CD4-positive, alpha-beta memory T cell (primary cell): ENCODE measurements around the gene IFIH1. TPM values are rescaled to one million over a fixed set of nuclear protein-coding genes. Genes with fewer than 3 reads are reported as not detected.

Source experiments
- CTCF ChIA-PET: fragments of 350-600 bp; sonication (Branson Sonifier 250); formaldehyde crosslinking; loops from one replicate; lab custom pipeline; 2021; ENCODE audit warnings: inconsistent platforms; ENCODE audit not compliant: partially characterized antibody; lab: Charles Lee
- POLR2A ChIA-PET: fragments of 350-600 bp; sonication (Branson Sonifier 250); formaldehyde crosslinking; loops from one replicate; lab custom pipeline; 2021; ENCODE audit not compliant: partially characterized antibody; lab: Charles Lee
- DNase-seq, 5 donors: peaks; one replicate each; pipeline versions ENCODE4 v3.0.0 to v3.0.0-alpha.2; 2020 to 2022; ENCODE audit warnings: mixed read lengths in 1 of 5
- H3K27ac ChIP-seq: one replicate; pipeline ENCODE4 v1.7.0; 2013; ENCODE audit warnings: low read depth, low read length
- H3K27me3 ChIP-seq: 2 replicates; pipeline ENCODE4 v1.7.0; 2013; ENCODE audit warnings: mild to moderate bottlenecking, low read length, moderate library complexity; ENCODE audit not compliant: insufficient read depth
- H3K36me3 ChIP-seq: 2 replicates; pipeline ENCODE4 v1.7.0; 2013; ENCODE audit warnings: mild to moderate bottlenecking, low read length, moderate library complexity; ENCODE audit not compliant: insufficient read depth
- H3K4me1 ChIP-seq: 2 replicates; pipeline ENCODE4 v1.7.0; 2013; ENCODE audit warnings: mild to moderate bottlenecking, low read length, moderate library complexity; ENCODE audit not compliant: insufficient read depth
- H3K4me3 ChIP-seq, 2 donors: one replicate each; pipeline ENCODE4 v1.7.0; 2013; ENCODE audit warnings: low read length in 2 of 2, mild to moderate bottlenecking in 1 of 2
- H3K9me3 ChIP-seq, 2 donors: one replicate each; pipeline ENCODE4 v1.7.0; 2013; ENCODE audit warnings: low read length in 2 of 2, control low read depth in 1 of 2; ENCODE audit not compliant: control insufficient read depth in 1 of 2
- H3K27ac Mint-ChIP-seq, 7 donors: one replicate each; pipeline ENCODE4 v1.8.0; 2020 to 2021; ENCODE audit warnings: mixed read lengths in 7 of 7, mild to moderate bottlenecking in 6 of 7, inconsistent platforms in 3 of 7, moderate library complexity in 3 of 7
- H3K27me3 Mint-ChIP-seq, 2 donors: one replicate each; pipeline ENCODE4 v1.8.0; 2020 to 2021; ENCODE audit warnings: mixed read lengths in 2 of 2
- H3K36me3 Mint-ChIP-seq, 2 donors: one replicate each; pipeline ENCODE4 v1.8.0; 2020 to 2021; ENCODE audit warnings: mixed read lengths in 2 of 2, inconsistent platforms in 1 of 2, mild to moderate bottlenecking in 1 of 2
- H3K4me1 Mint-ChIP-seq, 4 donors: one replicate each; pipeline ENCODE4 v1.8.0; 2020 to 2021; ENCODE audit warnings: mixed read lengths in 4 of 4, mild to moderate bottlenecking in 1 of 4
- H3K4me3 Mint-ChIP-seq, 8 donors: one replicate each; pipeline ENCODE4 v1.8.0; 2020 to 2021; ENCODE audit warnings: mixed read lengths in 8 of 8, mild to moderate bottlenecking in 7 of 8, moderate library complexity in 6 of 8, inconsistent platforms in 3 of 8
- H3K9me3 Mint-ChIP-seq, 8 donors: one replicate each; pipeline ENCODE4 v1.8.0; 2020 to 2021; ENCODE audit warnings: mixed read lengths in 8 of 8, mild to moderate bottlenecking in 5 of 8, inconsistent platforms in 3 of 8, moderate library complexity in 1 of 8
- intact Hi-C: fragments of 100-400 bp; cut with micrococcal nuclease; formaldehyde crosslinking; loops from one replicate; pipeline ENCODE4 v1.15.1; 2023
- polyA plus RNA-seq, 2 donors: library from polyadenylated mRNA; unstranded; fragments of 300-500 nt; fragmentation: Illumina TruSeq; gene quantifications; one replicate each; pipeline ENCODE4 v1.2.3, GENCODE V29; 2021
- total RNA-seq, 2 experiments: library from RNA; stranded (reverse); gene quantifications; one replicate each; pipeline ENCODE4 v1.2.3, GENCODE V29; 2021

Gene IFIH1
- total and polyA plus RNA-seq, 4 experiments from 2014 or later, result 13.1 to 31.2 (median 27.1) TPM

DNA sequence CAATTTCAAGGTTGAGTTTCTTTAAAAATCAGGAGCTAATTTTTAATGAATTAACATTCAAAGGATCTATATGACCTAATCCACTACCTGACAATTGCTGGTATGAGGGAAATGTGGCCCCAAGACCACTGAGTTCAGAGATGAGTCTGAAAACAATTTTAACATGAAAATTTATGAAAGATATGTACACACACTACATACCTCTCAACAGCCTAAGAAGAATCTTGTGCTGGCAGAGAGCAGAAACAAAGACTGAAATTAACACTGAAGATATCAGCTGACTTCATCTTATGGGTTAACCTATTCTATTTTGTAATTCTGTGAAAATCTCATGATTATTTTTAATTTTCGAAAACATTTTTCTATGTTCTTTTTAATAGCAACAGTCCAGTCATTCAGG, 76.9 kb downstream of the IFIH1 start:
- CTCF ChIA-PET, result interaction anchor here (2.4 kb wide), 1 partner anchor 21 kb away, joined by 18 read pairs; no protein-coding TSS in a partner anchor
- no peak for DNase-seq
- H3K4me1 ChIP-seq, result no peaks in the 10 kb centered on the region
- no peaks in the 10 kb centered on the region for H3K4me1 Mint-ChIP-seq
- no peaks in the 10 kb centered on the region for H3K9me3 ChIP-seq
- POLR2A ChIA-PET, result no interaction called here
- intact Hi-C loops, result no loop called here
- H3K36me3 Mint-ChIP-seq, result no peaks in the 10 kb centered on the region
- H3K36me3 ChIP-seq, result no peaks in the 10 kb centered on the region
- H3K27ac ChIP-seq, result no peak overlapping the region
- no peaks in the 10 kb centered on the region for H3K27me3 ChIP-seq
- H3K27me3 Mint-ChIP-seq, result peaks cover 15 to 16% of the 10 kb centered on the region in 2 donors
- no peak overlapping the region for H3K4me3 Mint-ChIP-seq
- no peak overlapping the region for H3K4me3 ChIP-seq
- peaks cover 0 to 2% (median 0%) of the 10 kb centered on the region in 8 donors for H3K9me3 Mint-ChIP-seq
- H3K27ac Mint-ChIP-seq, result no peak overlapping the region

- Mint-ChIP-seq H3K4me1 (no peaks in the 10 kb centered on the region), H3K27ac (no peak overlapping the region), H3K36me3 (no peaks in the 10 kb centered on the region), H3K27me3 (peaks cover 7 to 8% of the 10 kb centered on the region in 2 donors), H3K9me3 (peaks cover 0 to 2% (median 0%) of the 10 kb centered on the region in 8 donors), H3K4me3 (no peak overlapping the region)
- CTCF ChIA-PET, result interaction anchor here (3.4 kb wide), 1 partner anchor 13 kb away, joined by 11 read pairs; no protein-coding TSS in a partner anchor
- POLR2A ChIA-PET, result no interaction called here
- Histone ChIP-seq H3K9me3 (no peaks in the 10 kb centered on the region), H3K27me3 (no peaks in the 10 kb centered on the region), H3K27ac (no peak overlapping the region), H3K4me1 (no peaks in the 10 kb centered on the region), H3K36me3 (no peaks in the 10 kb centered on the region), H3K4me3 (no peak overlapping the region)
- intact Hi-C loops, result no loop called here
- DNase-seq, result no peak
Measured at GRCh38 chr2:162234620-162235462, 83.6 kb downstream of the IFIH1 start.

GRCh38 chr2:162233197-162233596, 85.3 kb downstream of the IFIH1 start:
- DNase-seq, result no peak
- intact Hi-C loops, result no loop called here
- H3K4me3 Mint-ChIP-seq, result no peak overlapping the region
- Histone ChIP-seq H3K27ac (no peak overlapping the region), H3K4me3 (no peak overlapping the region), H3K4me1 (no peaks in the 10 kb centered on the region), H3K36me3 (no peaks in the 10 kb centered on the region), H3K27me3 (no peaks in the 10 kb centered on the region), H3K9me3 (no peaks in the 10 kb centered on the region)
- peaks cover 3 to 7% of the 10 kb centered on the region in 2 donors for H3K27me3 Mint-ChIP-seq
- ChIA-PET CTCF (interaction anchor here (1.1 to 3.4 kb wide), 2 partner anchors 11 to 65 kb away, joined by 4 to 11 read pairs; no protein-coding TSS in a partner anchor), POLR2A (no interaction called here)
- H3K27ac Mint-ChIP-seq, result peak overlapping the region in 1 of 7 donors; percentile 13
- no peaks in the 10 kb centered on the region for H3K36me3 Mint-ChIP-seq
- peaks cover 0 to 2% (median 0%) of the 10 kb centered on the region in 8 donors for H3K9me3 Mint-ChIP-seq
- no peaks in the 10 kb centered on the region for H3K4me1 Mint-ChIP-seq

- no peaks in the 10 kb centered on the region for H3K36me3 ChIP-seq
- no peaks in the 10 kb centered on the region for H3K9me3 ChIP-seq
- ChIA-PET POLR2A (no interaction called here), CTCF (interaction anchor here (4.3 kb wide), 1 partner anchor 12 kb away, joined by 32 read pairs; no protein-coding TSS in a partner anchor)
- Mint-ChIP-seq H3K4me3 (no peak overlapping the region), H3K9me3 (peaks cover 0 to 2% (median 0%) of the 10 kb centered on the region in 8 donors), H3K36me3 (no peaks in the 10 kb centered on the region), H3K4me1 (no peaks in the 10 kb centered on the region), H3K27ac (no peak overlapping the region), H3K27me3 (peaks cover 3 to 7% of the 10 kb centered on the region in 2 donors)
- no peaks in the 10 kb centered on the region for H3K27me3 ChIP-seq
- DNase-seq, result no peak
- no peak overlapping the region for H3K27ac ChIP-seq
- H3K4me3 ChIP-seq, result no peak overlapping the region
- no peaks in the 10 kb centered on the region for H3K4me1 ChIP-seq
- intact Hi-C loops, result no loop called here
Measured at GRCh38 chr2:162232671-162233070, 85.8 kb downstream of the IFIH1 start.

DNA sequence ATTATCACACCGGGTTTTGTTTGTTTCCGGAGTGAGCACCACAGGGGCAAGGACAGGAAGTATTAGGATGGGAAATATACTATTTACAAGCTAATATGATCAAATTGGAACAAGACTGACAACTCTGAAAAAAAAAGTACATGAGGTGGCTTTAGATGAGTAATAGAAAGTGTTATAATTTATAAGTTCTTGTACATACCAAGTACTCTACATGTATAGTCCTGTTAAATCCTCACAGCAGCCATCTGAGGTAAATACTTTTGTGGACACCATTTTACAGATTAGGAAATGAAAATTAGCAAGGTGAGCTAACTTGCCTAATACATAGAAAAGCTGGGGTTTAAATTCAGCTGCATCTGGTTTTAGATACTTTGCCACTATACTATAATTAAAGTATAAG, 86.5 kb downstream of the IFIH1 start:
- CTCF ChIA-PET, result interaction anchor here (4.3 kb wide), 1 partner anchor 11 kb away, joined by 32 read pairs; no protein-coding TSS in a partner anchor
- Histone ChIP-seq H3K36me3 (no peaks in the 10 kb centered on the region), H3K27me3 (no peaks in the 10 kb centered on the region), H3K9me3 (no peaks in the 10 kb centered on the region), H3K4me3 (no peak overlapping the region), H3K4me1 (no peaks in the 10 kb centered on the region), H3K27ac (no peak overlapping the region)
- no peak overlapping the region for H3K27ac Mint-ChIP-seq
- peaks cover 2 to 7% of the 10 kb centered on the region in 2 donors for H3K27me3 Mint-ChIP-seq
- no peak overlapping the region for H3K4me3 Mint-ChIP-seq
- no peaks in the 10 kb centered on the region for H3K36me3 Mint-ChIP-seq
- H3K4me1 Mint-ChIP-seq, result no peaks in the 10 kb centered on the region
- intact Hi-C loops, result no loop called here
- POLR2A ChIA-PET, result no interaction called here
- no peaks in the 10 kb centered on the region for H3K9me3 Mint-ChIP-seq
- DNase-seq, result no peak

- CTCF ChIA-PET, result interaction anchor here (0.9 to 4.3 kb wide), 2 partner anchors 10 to 15 kb away, joined by 3 to 32 read pairs; no protein-coding TSS in a partner anchor
- POLR2A ChIA-PET, result no interaction called here
- Histone ChIP-seq H3K4me1 (no peaks in the 10 kb centered on the region), H3K27me3 (no peaks in the 10 kb centered on the region), H3K9me3 (no peaks in the 10 kb centered on the region), H3K27ac (no peak overlapping the region), H3K4me3 (no peak overlapping the region), H3K36me3 (no peaks in the 10 kb centered on the region)
- Mint-ChIP-seq H3K9me3 (no peaks in the 10 kb centered on the region), H3K27ac (no peak overlapping the region), H3K27me3 (peaks cover 2% of the 10 kb centered on the region in 2 donors), H3K4me3 (no peak overlapping the region), H3K36me3 (no peaks in the 10 kb centered on the region), H3K4me1 (no peaks in the 10 kb centered on the region)
- no peak for DNase-seq
- intact Hi-C loops, result no loop called here
Measured at GRCh38 chr2:162230761-162231160, 87.7 kb downstream of the IFIH1 start.

GRCh38 chr2:162226836-162227235, 91.6 kb downstream of the IFIH1 start:
- DNase-seq, result no peak
- Mint-ChIP-seq H3K9me3 (no peaks in the 10 kb centered on the region), H3K4me3 (no peak overlapping the region), H3K4me1 (no peaks in the 10 kb centered on the region), H3K36me3 (no peaks in the 10 kb centered on the region), H3K27me3 (peaks cover 0 to 4% of the 10 kb centered on the region in 2 donors), H3K27ac (no peak overlapping the region)
- no peak overlapping the region for H3K4me3 ChIP-seq
- no peaks in the 10 kb centered on the region for H3K9me3 ChIP-seq
- CTCF ChIA-PET, result no interaction called here
- POLR2A ChIA-PET, result no interaction called here
- no peaks in the 10 kb centered on the region for H3K27me3 ChIP-seq
- no peak overlapping the region for H3K27ac ChIP-seq
- no peaks in the 10 kb centered on the region for H3K4me1 ChIP-seq
- H3K36me3 ChIP-seq, result no peaks in the 10 kb centered on the region
- intact Hi-C loops, result no loop called here
